Heart left ventricle (tissue), 16 donors: Measurements from ENCODE around the gene C17orf75. TPM values are rescaled to one million over a fixed set of nuclear protein-coding genes. Genes with fewer than 3 reads are reported as not detected.

ENCODE experiments used
- ATAC-seq, 4 donors: fragments of 200-7000 bp; cut with Tn5 transposase; one replicate each; pipeline ENCODE4 v1.9.1; 2020 to 2022; ENCODE audit warnings: moderate library complexity in 4 of 4, mild to moderate bottlenecking in 3 of 4, moderate number of reproducible peaks in 1 of 4
- DNase-seq, 5 donors: peaks; one replicate each; pipeline ENCODE4 v3.0.0-alpha.2; 2020
- H3K27ac ChIP-seq, 12 donors: fragments of 200-600 bp; sonication (generic) in 4 of 12; one replicate each; pipeline versions ENCODE4 v1.5.0 to v1.8.0; 2016 to 2022; ENCODE audit warnings: mild to moderate bottlenecking in 2 of 12
- H3K27me3 ChIP-seq, 9 donors: fragments of 200-600 bp; sonication (generic) in 2 of 9; one replicate each; pipeline versions ENCODE4 v1.5.1 to v1.8.0; 2016 to 2022; ENCODE audit warnings: mild to moderate bottlenecking in 3 of 9
- H3K36me3 ChIP-seq, 9 donors: fragments of 200-600 bp; sonication (generic) in 2 of 9; one replicate each; pipeline versions ENCODE4 v1.5.0 to v1.8.0; 2018 to 2022; ENCODE audit warnings: mild to moderate bottlenecking in 2 of 9
- H3K4me1 ChIP-seq, 12 donors: fragments of 200-600 bp; sonication (generic) in 4 of 12; one replicate each; pipeline versions ENCODE4 v1.5.0 to v1.8.0; 2016 to 2022; ENCODE audit warnings: mild to moderate bottlenecking in 3 of 12
- H3K4me3 ChIP-seq, 12 donors: fragments of 200-600 bp; sonication (generic) in 4 of 12; one replicate each; pipeline versions ENCODE4 v1.5.0 to v1.8.0; 2017 to 2022; ENCODE audit warnings: mild to moderate bottlenecking in 9 of 12, moderate library complexity in 4 of 12
- H3K9me3 ChIP-seq, 12 donors: fragments of 200-600 bp; sonication (generic) in 4 of 12; one replicate each; pipeline versions ENCODE4 v1.5.0 to v1.8.0; 2016 to 2022; ENCODE audit warnings: mild to moderate bottlenecking in 1 of 12
- POLR2A ChIP-seq, 2 donors: fragments of 450-650 bp; IDR thresholded peaks; one replicate each; pipeline ENCODE4 v1.6.1; 2017; ENCODE audit warnings: antibody characterized with exemption in 2 of 2, mild to moderate bottlenecking in 2 of 2, moderate library complexity in 2 of 2
- WGBS, 4 donors: extraction: QIAGEN DNeasy Blood & Tissue Kit in 2 of 4; methylation state at CpG; one replicate each; pipeline versions ENCODE4 v1.1.5 to v1.1.7; 2013 to 2018; 5-methylcytosine and 5-hydroxymethylcytosine counted together
- intact Hi-C, 10 donors: fragments of 100-400 bp; cut with DNase I; formaldehyde crosslinking; loops; one replicate each; pipeline versions ENCODE4 v1.11.1 to v1.14.2; 2022
- polyA plus RNA-seq, 2 donors: library from polyadenylated mRNA; stranded (reverse); fragments of 200-250 nt; gene quantifications; one replicate each; pipeline ENCODE4 v1.2.3, GENCODE V29; 2013
- total RNA-seq, 9 donors: library from RNA; depleted of rRNA in 2 of 9; stranded (reverse); fragments of >200 nt in 2 of 9; fragmentation: NEBNext Ultra II Directional in 3 of 9; extraction: Animal tissue kit (Norgen Biotek cat#: 25700) in 3 of 9; gene quantifications; one replicate each; pipeline versions ENCODE4 v1.1.0 to v1.2.4, GENCODE V29; 2016 to 2023
- TF ChIP-seq, protein P1 (sequence below), 12 donors: fragments of 200-600 bp; sonication (generic) in 4 of 12; IDR thresholded peaks; one replicate each; pipeline versions ENCODE4 v1.5.0 to v1.8.0; 2018 to 2022; ENCODE audit warnings: antibody characterized with exemption in 12 of 12, mild to moderate bottlenecking in 5 of 12
- donor health status: ischemic (EF 13 %, LVEDD 7.1; RV severe dilation, severe dysfunction).
- donor health status: healthy with polysubstance abuse.
- donor health status: DM: no; HTN: yes; CAD: no.
- donor health status: DM: no; HTN: no; CAD: no.
- donor health status: ischemic (EF 25% LVEDD 6.9; RV normal size, moderate dysfunction).
- donor health status: ischemic (EF 25% LVEDD 5.7; RV mildly dilated, moderate dysfunction).
- donor health status: healthy.
- donor health status: DM: yes; HTN: yes; CAD: no.
- donor health status: ischemic (EF 35%, LVEDD 5.7; RV mildly dilated, moderate dysfunction).
- donor health status: nonischemic (EF 11% LVEDD 7.7; RV severe dilation, severe dysfunction).
- donor health status: DM: yes; HTN: yes; CAD: no.
- donor health status: PGD.
- donor health status: ischemic (EF 29% LVEDD 5.4; RV normal size, mild dysfunction).
- donor health status: nonischemic (EF 23%, LVEDD 6.1; RV moderate dilation, normal function).

C17orf75 gene
- total and polyA plus RNA-seq, 11 donors = 7.9 to 24.1 (median 17.4) TPM

DNA sequence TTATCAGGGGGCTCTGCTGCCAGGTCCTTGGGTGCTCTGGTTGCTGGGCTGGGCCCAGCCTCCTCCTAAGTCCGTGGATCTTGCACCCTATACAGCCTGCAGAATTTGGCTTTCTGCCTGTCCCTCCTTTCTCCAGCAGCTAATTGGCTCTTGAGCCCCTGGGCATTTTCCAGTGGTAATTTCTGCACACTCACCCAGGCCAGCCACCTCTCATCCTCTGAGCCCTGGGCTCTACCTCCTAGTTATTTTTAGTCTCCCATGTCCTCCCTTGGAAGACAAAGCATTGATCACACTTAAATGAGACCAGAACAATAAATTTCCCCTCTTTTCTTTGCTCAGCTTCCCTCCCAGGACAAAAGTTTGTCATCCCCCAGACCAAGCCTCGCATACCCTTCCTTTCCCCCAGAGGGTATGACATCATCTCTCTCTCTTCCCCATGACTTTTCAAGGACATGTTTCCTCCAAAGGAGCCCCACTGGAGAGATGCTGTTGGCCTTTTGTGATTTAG, 38.1 kb downstream of the C17orf75 start:
- ATAC-seq (peak in 2 of 4 donors; percentile 46 to 64), DNase-seq (no peak)

GRCh38 chr17:32302860-32303649, 38.9 kb downstream of the C17orf75 start:
- no peak overlapping the region for H3K27ac ChIP-seq
- H3K27me3 ChIP-seq = no peaks in the 10 kb centered on the region
- H3K4me1 ChIP-seq = peaks cover 0 to 10% (median 0%) of the 10 kb centered on the region in 12 donors
- DNase-seq (no peak), ATAC-seq (peak in 1 of 4 donors; percentile 36)
- no peaks in the 10 kb centered on the region for H3K9me3 ChIP-seq
- 87 to 92% (median 88%) methylated on average over 10 of the region's 10 CpGs for WGBS, 4 donors
- no peak overlapping the region for H3K4me3 ChIP-seq
- TF ChIP-seq POLR2A (IDR thresholded peaks at IDR 0.05) = no peak
- TF ChIP-seq, protein P1, sequence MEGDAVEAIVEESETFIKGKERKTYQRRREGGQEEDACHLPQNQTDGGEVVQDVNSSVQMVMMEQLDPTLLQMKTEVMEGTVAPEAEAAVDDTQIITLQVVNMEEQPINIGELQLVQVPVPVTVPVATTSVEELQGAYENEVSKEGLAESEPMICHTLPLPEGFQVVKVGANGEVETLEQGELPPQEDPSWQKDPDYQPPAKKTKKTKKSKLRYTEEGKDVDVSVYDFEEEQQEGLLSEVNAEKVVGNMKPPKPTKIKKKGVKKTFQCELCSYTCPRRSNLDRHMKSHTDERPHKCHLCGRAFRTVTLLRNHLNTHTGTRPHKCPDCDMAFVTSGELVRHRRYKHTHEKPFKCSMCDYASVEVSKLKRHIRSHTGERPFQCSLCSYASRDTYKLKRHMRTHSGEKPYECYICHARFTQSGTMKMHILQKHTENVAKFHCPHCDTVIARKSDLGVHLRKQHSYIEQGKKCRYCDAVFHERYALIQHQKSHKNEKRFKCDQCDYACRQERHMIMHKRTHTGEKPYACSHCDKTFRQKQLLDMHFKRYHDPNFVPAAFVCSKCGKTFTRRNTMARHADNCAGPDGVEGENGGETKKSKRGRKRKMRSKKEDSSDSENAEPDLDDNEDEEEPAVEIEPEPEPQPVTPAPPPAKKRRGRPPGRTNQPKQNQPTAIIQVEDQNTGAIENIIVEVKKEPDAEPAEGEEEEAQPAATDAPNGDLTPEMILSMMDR (IDR thresholded peaks at IDR 0.05) = no peak
- no peaks in the 10 kb centered on the region for H3K36me3 ChIP-seq
- intact Hi-C loops = no loop called here

More for the DNA sequence above, 38.1 kb downstream of the C17orf75 start:
- intact Hi-C loops = no loop called here
- no peak overlapping the region for H3K4me3 ChIP-seq
- no peaks in the 10 kb centered on the region for H3K36me3 ChIP-seq
- H3K27me3 ChIP-seq = no peaks in the 10 kb centered on the region
- TF ChIP-seq, protein P1 (IDR thresholded peaks at IDR 0.05) = no peak
- no peak for TF ChIP-seq POLR2A (IDR thresholded peaks at IDR 0.05)
- WGBS, 4 donors = 34 to 46% (median 40%) methylated on average over 2 of the region's 2 CpGs
- no peaks in the 10 kb centered on the region for H3K9me3 ChIP-seq
- no peak overlapping the region for H3K27ac ChIP-seq
- H3K4me1 ChIP-seq = peaks cover 0 to 10% (median 0%) of the 10 kb centered on the region in 12 donors

- ATAC-seq = no peak
- WGBS, 4 donors = 81 to 88% (median 84%) methylated on average over 4 of the region's 4 CpGs
- TF ChIP-seq, protein P1 (IDR thresholded peaks at IDR 0.05) = no peak
- TF ChIP-seq POLR2A (IDR thresholded peaks at IDR 0.05) = no peak
These were observed 39.9 kb downstream of the C17orf75 start for GRCh38 chr17:32302037-32302436.

GRCh38 chr17:32299580-32300164, 42.3 kb downstream of the C17orf75 start:
- WGBS, 4 donors = 83 to 94% (median 88%) methylated on average over 4 to 7 of the region's 7 CpGs
- Histone ChIP-seq H3K9me3 (no peaks in the 10 kb centered on the region), H3K4me1 (peaks cover 0 to 10% (median 0%) of the 10 kb centered on the region in 12 donors), H3K27ac (no peak overlapping the region), H3K27me3 (no peaks in the 10 kb centered on the region), H3K4me3 (no peak overlapping the region), H3K36me3 (no peaks in the 10 kb centered on the region)
- no peak for ATAC-seq
- intact Hi-C loops = no loop called here
- no peak for DNase-seq
- TF ChIP-seq, protein P1 (IDR thresholded peaks at IDR 0.05) = no peak
- no peak for TF ChIP-seq POLR2A (IDR thresholded peaks at IDR 0.05)

More at GRCh38 chr17:32302037-32302436, 39.9 kb downstream of the C17orf75 start:
- no peaks in the 10 kb centered on the region for H3K27me3 ChIP-seq
- intact Hi-C loops = no loop called here
- no peak for DNase-seq
- no peak overlapping the region for H3K27ac ChIP-seq
- no peak overlapping the region for H3K4me3 ChIP-seq
- peaks cover 0 to 10% (median 0%) of the 10 kb centered on the region in 12 donors for H3K4me1 ChIP-seq
- no peaks in the 10 kb centered on the region for H3K9me3 ChIP-seq
- H3K36me3 ChIP-seq = no peaks in the 10 kb centered on the region
